DND-41 (cell line): Measurements from ENCODE around the gene FAM50A.
A peak's percentile ranks its signal among the peaks of the same experiment; 100 is the strongest.

ENCODE experiments used
- ATAC-seq: fragments of 200-7000 bp; cut with Tn5 transposase; 3 replicates; pipeline ENCODE4 v1.9.1; 2021; ENCODE audit warnings: low read depth; ENCODE audit not compliant: insufficient read depth
- DNase-seq: peaks from one replicate; pipeline ENCODE4 v3.0.0-alpha.2; 2020
- H2AFZ ChIP-seq: 2 replicates; pipeline ENCODE4 v1.6.0; 2012; ENCODE audit warnings: low read depth, low read length
- H3K27ac ChIP-seq: 2 replicates; pipeline ENCODE4 v1.5.1; 2012; ENCODE audit warnings: low read length, inconsistent platforms
- H3K27me3 ChIP-seq: fragments of 200-600 bp; sonication (generic); 2 replicates; pipeline ENCODE4 v1.6.0; 2012; ENCODE audit warnings: low read length, mild to moderate bottlenecking, inconsistent platforms; ENCODE audit not compliant: insufficient read depth, poor library complexity
- H3K36me3 ChIP-seq: 2 replicates; pipeline ENCODE4 v1.5.1; 2012; ENCODE audit warnings: low read length, inconsistent platforms; ENCODE audit not compliant: insufficient read depth
- H3K4me1 ChIP-seq: 2 replicates; pipeline ENCODE4 v1.5.1; 2012; ENCODE audit warnings: mild to moderate bottlenecking, low read length; ENCODE audit not compliant: insufficient read depth
- H3K4me2 ChIP-seq: 2 replicates; pipeline ENCODE4 v1.6.0; 2012; ENCODE audit warnings: mild to moderate bottlenecking, moderate library complexity, low read length, inconsistent platforms; ENCODE audit not compliant: insufficient read depth
- H3K4me3 ChIP-seq, 2 experiments: fragments of 200-600 bp in 1 of 2; shearing (Covaris generic) in 1 of 2; 2 replicates each; pipeline ENCODE4 v1.5.1; 2012 to 2016; ENCODE audit warnings: inconsistent platforms in 2 of 2, low read length in 2 of 2, mild to moderate bottlenecking in 2 of 2, low read depth in 1 of 2, moderate library complexity in 1 of 2
- H3K79me2 ChIP-seq: 2 replicates; pipeline ENCODE4 v1.6.0; 2012; ENCODE audit warnings: low read length, inconsistent platforms; ENCODE audit not compliant: insufficient read depth
- H3K9ac ChIP-seq: 2 replicates; pipeline ENCODE4 v1.6.0; 2012; ENCODE audit warnings: low read depth, mild to moderate bottlenecking, inconsistent platforms, low read length, moderate library complexity
- H3K9me3 ChIP-seq: 2 replicates; pipeline ENCODE4 v1.5.1; 2012; ENCODE audit warnings: low read length, moderate library complexity, mild to moderate bottlenecking, inconsistent platforms; ENCODE audit not compliant: insufficient read depth, severe bottlenecking
- H4K20me1 ChIP-seq: 2 replicates; pipeline ENCODE4 v1.6.0; 2012; ENCODE audit warnings: low read length; ENCODE audit not compliant: insufficient read depth
- EZH2 ChIP-seq: IDR thresholded peaks from 3 replicates; pipeline ENCODE4 v1.6.1; 2012; ENCODE audit warnings: borderline replicate concordance, low read depth, mild to moderate bottlenecking, moderate library complexity, low read length, inconsistent platforms; ENCODE audit not compliant: severe bottlenecking
- TF ChIP-seq, protein P1 (sequence below): IDR thresholded peaks from 2 replicates; pipeline ENCODE4 v1.5.1; 2012; ENCODE audit warnings: borderline replicate concordance, low read length, moderate library complexity, mild to moderate bottlenecking; ENCODE audit not compliant: poor library complexity, severe bottlenecking; ENCODE audit errors: extremely low read depth

The FAM50A gene

DNA sequence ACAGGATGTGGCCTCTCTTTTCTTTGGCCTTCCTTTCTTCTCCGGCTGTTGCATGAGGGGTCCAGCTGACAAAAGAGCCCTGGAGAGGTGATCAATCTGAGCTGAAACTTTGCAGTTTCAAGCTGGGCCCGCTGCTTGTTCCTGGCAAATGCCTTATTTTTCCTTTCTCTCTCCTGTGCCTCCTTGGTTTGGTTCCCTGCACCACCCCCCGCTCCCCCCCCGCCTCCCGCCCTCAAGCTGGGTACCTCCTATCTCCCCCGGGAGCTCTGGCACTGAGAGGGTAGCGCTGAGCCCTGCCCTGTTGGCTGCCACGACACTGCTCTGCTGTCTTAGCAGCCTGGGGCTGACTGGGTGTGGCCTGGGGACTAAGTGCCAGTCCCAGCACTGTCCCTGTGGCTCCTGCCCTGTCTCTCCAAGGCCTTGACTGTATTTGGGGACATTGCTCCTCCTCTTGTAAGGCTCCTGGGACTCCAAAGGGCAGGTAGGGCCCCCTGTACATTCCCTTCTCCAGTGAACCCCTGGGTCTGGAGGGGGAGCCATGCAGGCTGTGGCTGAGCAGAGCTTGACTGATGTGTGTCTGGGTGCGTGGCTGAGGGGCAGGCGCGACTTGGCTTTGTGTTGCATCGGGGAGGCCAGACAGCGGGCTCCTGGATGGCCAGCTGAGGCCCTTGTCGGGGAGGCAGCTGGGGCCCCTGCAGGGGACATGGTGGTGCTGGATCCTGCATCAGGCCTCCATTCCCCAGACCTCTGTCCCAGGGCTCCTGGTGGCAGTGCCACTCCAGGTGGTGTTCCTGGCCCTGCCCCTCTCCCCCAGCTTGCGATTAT is 15.2 kb downstream of the FAM50A start:
- peak overlapping the region; percentile 47 to 78; a peak in 3 of 4 replicates for H3K4me3 ChIP-seq
- peaks cover 14% of the 10 kb centered on the region for H3K79me2 ChIP-seq
- H3K4me1 ChIP-seq: peaks cover 25% of the 10 kb centered on the region
- H3K27me3 ChIP-seq: no peaks in the 10 kb centered on the region
- peaks cover 10% of the 10 kb centered on the region; the same call in 1 of the 2 replicates for H4K20me1 ChIP-seq
- peaks cover 20% of the 10 kb centered on the region for H3K36me3 ChIP-seq
- 0 out of 2 replicates have a peak overlapping the region, but pooled peaks have one; percentile 22 for H2AFZ ChIP-seq
- peak overlapping the region; percentile 72 for H3K4me2 ChIP-seq
- H3K27ac ChIP-seq: no peak overlapping the region; the same call in 1 of the 2 replicates
- no peaks in the 10 kb centered on the region for H3K9me3 ChIP-seq
- TF ChIP-seq EZH2: no peak
- TF ChIP-seq, protein P1, sequence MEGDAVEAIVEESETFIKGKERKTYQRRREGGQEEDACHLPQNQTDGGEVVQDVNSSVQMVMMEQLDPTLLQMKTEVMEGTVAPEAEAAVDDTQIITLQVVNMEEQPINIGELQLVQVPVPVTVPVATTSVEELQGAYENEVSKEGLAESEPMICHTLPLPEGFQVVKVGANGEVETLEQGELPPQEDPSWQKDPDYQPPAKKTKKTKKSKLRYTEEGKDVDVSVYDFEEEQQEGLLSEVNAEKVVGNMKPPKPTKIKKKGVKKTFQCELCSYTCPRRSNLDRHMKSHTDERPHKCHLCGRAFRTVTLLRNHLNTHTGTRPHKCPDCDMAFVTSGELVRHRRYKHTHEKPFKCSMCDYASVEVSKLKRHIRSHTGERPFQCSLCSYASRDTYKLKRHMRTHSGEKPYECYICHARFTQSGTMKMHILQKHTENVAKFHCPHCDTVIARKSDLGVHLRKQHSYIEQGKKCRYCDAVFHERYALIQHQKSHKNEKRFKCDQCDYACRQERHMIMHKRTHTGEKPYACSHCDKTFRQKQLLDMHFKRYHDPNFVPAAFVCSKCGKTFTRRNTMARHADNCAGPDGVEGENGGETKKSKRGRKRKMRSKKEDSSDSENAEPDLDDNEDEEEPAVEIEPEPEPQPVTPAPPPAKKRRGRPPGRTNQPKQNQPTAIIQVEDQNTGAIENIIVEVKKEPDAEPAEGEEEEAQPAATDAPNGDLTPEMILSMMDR: no peak
- peak overlapping the region; percentile 67 for H3K9ac ChIP-seq
- DNase-seq (peak; percentile 59), ATAC-seq (peak; percentile 81)

DNA sequence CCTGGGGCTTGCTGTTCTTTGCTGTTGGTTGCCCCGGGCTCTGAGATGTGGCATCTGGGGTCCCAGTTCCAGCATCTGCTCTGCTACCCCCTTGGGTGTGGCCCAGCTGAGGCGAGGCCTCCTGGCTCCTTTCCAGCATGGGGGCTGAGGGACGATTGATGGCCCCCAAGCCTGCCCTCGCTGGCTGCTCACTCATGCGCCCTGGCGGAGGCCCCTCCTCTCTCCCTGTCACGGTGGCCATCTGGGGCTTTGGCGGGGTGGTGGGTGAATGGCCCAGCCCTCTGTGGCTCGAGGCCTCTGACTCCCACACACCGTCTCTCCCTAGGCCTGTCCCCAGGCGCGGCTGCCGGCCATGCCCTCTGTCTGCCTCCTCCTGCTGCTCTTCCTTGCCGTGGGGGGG is 15.9 kb downstream of the FAM50A start:
- TF ChIP-seq EZH2: no peak
- TF ChIP-seq, protein P1: no peak
- Histone ChIP-seq H3K27ac (no peak overlapping the region), H3K4me1 (peaks cover 25% of the 10 kb centered on the region), H3K9me3 (no peaks in the 10 kb centered on the region), H3K27me3 (no peaks in the 10 kb centered on the region), H3K36me3 (peaks cover 25% of the 10 kb centered on the region), H3K79me2 (peaks cover 14% of the 10 kb centered on the region), H2AFZ (no peak overlapping the region), H3K4me3 (peak overlapping the region in 1 of 2 experiments; percentile 78; a peak in 2 of 4 replicates), H4K20me1 (peaks cover 10% of the 10 kb centered on the region; the same call in 1 of the 2 replicates), H3K4me2 (peak overlapping the region; percentile 72), H3K9ac (peak overlapping the region; percentile 47; the same call in 1 of the 2 replicates)
- no peak for ATAC-seq
- DNase-seq: no peak

DNA sequence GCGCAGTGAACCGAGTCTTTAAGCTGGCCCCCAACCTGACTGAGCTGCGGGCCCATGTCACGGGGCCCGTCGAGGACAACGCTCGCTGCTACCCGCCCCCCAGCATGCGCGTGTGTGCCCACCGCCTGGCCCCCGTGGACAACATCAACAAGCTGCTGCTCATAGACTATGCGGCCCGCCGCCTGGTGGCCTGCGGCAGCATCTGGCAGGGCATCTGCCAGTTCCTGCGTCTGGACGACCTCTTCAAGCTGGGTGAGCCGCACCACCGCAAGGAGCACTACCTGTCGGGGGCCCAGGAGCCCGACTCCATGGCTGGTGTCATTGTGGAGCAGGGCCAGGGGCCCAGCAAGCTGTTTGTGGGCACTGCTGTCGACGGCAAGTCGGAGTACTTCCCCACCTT is 16.4 kb downstream of the FAM50A start:
- no peak overlapping the region for H3K4me3 ChIP-seq
- DNase-seq: no peak
- no peak overlapping the region for H3K27ac ChIP-seq
- H3K4me2 ChIP-seq: 0 out of 2 replicates have a peak overlapping the region, but pooled peaks have one; percentile 22
- peaks cover 14% of the 10 kb centered on the region for H3K79me2 ChIP-seq
- H4K20me1 ChIP-seq: peaks cover 10% of the 10 kb centered on the region; the same call in 1 of the 2 replicates
- TF ChIP-seq, protein P1: no peak
- no peaks in the 10 kb centered on the region for H3K9me3 ChIP-seq
- peaks cover 25% of the 10 kb centered on the region for H3K4me1 ChIP-seq
- H2AFZ ChIP-seq: no peak overlapping the region
- no peak for ATAC-seq
- peaks cover 30% of the 10 kb centered on the region for H3K36me3 ChIP-seq
- H3K9ac ChIP-seq: no peak overlapping the region
- H3K27me3 ChIP-seq: no peaks in the 10 kb centered on the region
